Measurements from ENCODE around the gene UBE2O.

UBE2O gene

DNA sequence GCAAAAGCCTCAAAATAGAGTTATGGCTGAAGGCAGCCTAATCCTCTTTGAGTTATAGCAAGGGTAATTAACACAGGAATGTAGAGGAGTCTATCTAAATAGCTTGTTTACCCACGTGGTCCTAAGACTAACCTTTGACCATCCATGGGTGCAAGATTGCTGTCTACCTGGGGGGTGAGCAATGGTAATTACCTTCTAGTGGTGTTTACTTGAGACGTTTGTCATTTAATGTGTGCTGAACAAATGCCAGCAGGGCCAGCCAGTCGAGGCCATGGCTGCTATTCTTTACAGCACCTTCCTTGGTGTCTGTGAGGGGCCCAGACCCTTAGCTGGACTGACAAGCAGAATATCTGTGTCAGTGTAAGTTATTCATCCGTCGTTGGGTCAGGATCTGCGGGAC, 85.3 kb downstream of the UBE2O start:
- H3K18ac ChIP-seq (ENCODE audit: low read depth in 1 of 2, low read length in 2 of 2) = no peak overlapping the region
- H3K9me3 ChIP-seq (ENCODE audit: control insufficient read depth, low read length) = no peaks in the 10 kb centered on the region
- H2BK15ac ChIP-seq (ENCODE audit: low read depth, poor library complexity, severe bottlenecking) = no peak overlapping the region
- no peak for DNase-seq
- no peaks in the 10 kb centered on the region for H3K79me1 ChIP-seq (replicated peaks; ENCODE audit: low read length, poor library complexity, severe bottlenecking)
- H3K23ac ChIP-seq (ENCODE audit: low read length in 2 of 2) = no peak overlapping the region
- no peak overlapping the region for H2BK120ac ChIP-seq (ENCODE audit: low read depth, low read length)
- no peaks in the 10 kb centered on the region for H3K36me3 ChIP-seq (ENCODE audit: control insufficient read depth in 1 of 2, insufficient read depth in 2 of 2, low read depth in 1 of 2, low read length in 2 of 2)
- H2BK12ac ChIP-seq (ENCODE audit: low read length in 2 of 2) = no peak overlapping the region
- no peak overlapping the region for H3K14ac ChIP-seq (ENCODE audit: low read length in 2 of 2)
- peaks cover 18% of the 10 kb centered on the region for H3K4me1 ChIP-seq (ENCODE audit: control insufficient read depth, insufficient read depth, low read depth, low read length)
- H3K4me3 ChIP-seq (ENCODE audit: insufficient read depth in 1 of 2, low read depth in 1 of 2, low read length in 2 of 2) = no peak overlapping the region
- no peak overlapping the region for H3K27ac ChIP-seq (ENCODE audit: low read length, poor library complexity, severe bottlenecking)
- no peaks in the 10 kb centered on the region for H3K27me3 ChIP-seq (ENCODE audit: control insufficient read depth in 1 of 2, insufficient read depth in 1 of 2, low read length in 2 of 2)
- H3K4ac ChIP-seq (ENCODE audit: low read depth in 1 of 2, low read length in 2 of 2) = no peak overlapping the region
- WGBS = 72% methylated on average over 6 of the region's 6 CpGs
- H2AK5ac ChIP-seq (ENCODE audit: low read length, severe bottlenecking) = no peak overlapping the region
- H3K4me2 ChIP-seq (ENCODE audit: low read length, poor library complexity, severe bottlenecking) = no peak overlapping the region
- H2BK5ac ChIP-seq (ENCODE audit: low read depth, low read length, poor library complexity, severe bottlenecking) = no peak overlapping the region
- H3K9ac ChIP-seq (ENCODE audit: low read length) = no peak overlapping the region
- no peak overlapping the region for H4K91ac ChIP-seq (ENCODE audit: low read length)
- H2AFZ ChIP-seq (ENCODE audit: low read depth, low read length) = no peak overlapping the region
- no peak overlapping the region for H4K8ac ChIP-seq (ENCODE audit: low read length)

DNA sequence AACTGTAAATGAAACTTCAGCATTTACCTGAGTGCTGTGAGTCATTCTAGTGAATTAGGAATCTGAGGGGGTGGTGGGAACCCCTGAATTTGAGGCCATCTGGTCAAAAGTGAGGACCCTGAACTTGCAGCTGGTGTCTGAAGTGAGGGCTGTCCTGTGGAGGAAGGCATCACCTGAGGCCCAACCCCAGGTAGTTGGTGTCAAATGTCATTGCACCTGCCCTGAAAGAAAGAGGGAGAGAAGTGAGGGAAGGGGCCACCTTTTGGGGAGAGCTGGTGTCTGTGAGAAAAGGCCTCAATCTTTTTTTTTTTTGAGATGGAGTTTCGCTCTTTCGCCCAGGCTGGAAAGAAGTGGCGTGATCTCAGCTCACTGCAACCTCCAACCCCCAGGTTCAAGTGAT, 86.7 kb downstream of the UBE2O start:
- Histone ChIP-seq H3K27me3 (ENCODE audit: control insufficient read depth in 1 of 2, insufficient read depth in 1 of 2, low read length in 2 of 2) (no peaks in the 10 kb centered on the region), H3K27ac (ENCODE audit: low read length, poor library complexity, severe bottlenecking) (no peak overlapping the region), H3K9me3 (ENCODE audit: control insufficient read depth, low read length) (no peaks in the 10 kb centered on the region), H3K18ac (ENCODE audit: low read depth in 1 of 2, low read length in 2 of 2) (no peak overlapping the region), H2BK15ac (ENCODE audit: low read depth, poor library complexity, severe bottlenecking) (peak overlapping the region; percentile 17), H3K36me3 (ENCODE audit: control insufficient read depth in 1 of 2, insufficient read depth in 2 of 2, low read depth in 1 of 2, low read length in 2 of 2) (no peaks in the 10 kb centered on the region), H3K14ac (ENCODE audit: low read length in 2 of 2) (no peak overlapping the region), H4K8ac (ENCODE audit: low read length) (peak overlapping the region; percentile 51), H3K4me1 (ENCODE audit: control insufficient read depth, insufficient read depth, low read depth, low read length) (peaks cover 14% of the 10 kb centered on the region), H3K4me3 (ENCODE audit: insufficient read depth in 1 of 2, low read depth in 1 of 2, low read length in 2 of 2) (no peak overlapping the region), H3K9ac (ENCODE audit: low read length) (no peak overlapping the region), H3K4ac (ENCODE audit: low read depth in 1 of 2, low read length in 2 of 2) (no peak overlapping the region), H2BK120ac (ENCODE audit: low read depth, low read length) (no peak overlapping the region), H3K23ac (ENCODE audit: low read length in 2 of 2) (no peak overlapping the region), H2AK5ac (ENCODE audit: low read length, severe bottlenecking) (no peak overlapping the region), H4K91ac (ENCODE audit: low read length) (no peak overlapping the region), H2BK12ac (ENCODE audit: low read length in 2 of 2) (no peak overlapping the region), H3K4me2 (ENCODE audit: low read length, poor library complexity, severe bottlenecking) (no peak overlapping the region), H2BK5ac (ENCODE audit: low read depth, low read length, poor library complexity, severe bottlenecking) (no peak overlapping the region), H2AFZ (ENCODE audit: low read depth, low read length) (no peak overlapping the region), H3K79me1 (replicated peaks; ENCODE audit: low read length, poor library complexity, severe bottlenecking) (no peaks in the 10 kb centered on the region)
- no peak for DNase-seq
- WGBS = 100% methylated on average over 3 of the region's 3 CpGs

DNA sequence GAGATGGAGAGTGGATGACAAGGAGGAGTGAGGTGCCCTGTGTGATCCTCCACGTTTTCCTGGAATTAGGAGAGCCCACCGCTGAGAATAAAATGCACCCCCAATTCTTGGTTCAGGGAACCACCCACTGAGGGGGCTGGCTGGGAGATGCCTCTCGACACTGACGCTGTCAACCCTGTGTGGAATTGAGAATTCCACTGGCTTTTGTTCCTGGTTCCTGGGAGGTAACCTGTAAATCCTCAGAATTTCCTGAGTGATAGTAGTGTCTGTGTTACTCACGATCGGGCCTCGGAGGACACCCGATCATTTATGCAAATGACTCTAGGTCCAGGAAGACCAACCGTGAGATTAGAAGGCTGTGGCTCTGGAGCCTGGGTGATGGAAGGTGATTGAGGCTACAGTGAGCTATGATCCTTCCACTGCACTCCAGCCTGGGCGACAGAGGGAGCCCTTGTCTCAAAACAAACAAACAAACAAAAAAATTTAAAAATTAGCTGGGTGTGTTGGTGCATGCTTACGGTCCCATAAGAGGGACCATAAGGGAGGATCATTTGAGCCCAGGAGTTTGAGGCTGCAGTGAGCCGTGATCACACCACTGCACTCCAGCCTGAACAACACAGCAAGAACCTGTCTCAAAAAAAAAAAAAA, 87.6 kb downstream of the UBE2O start:
- no peak overlapping the region for H2BK5ac ChIP-seq (ENCODE audit: low read depth, low read length, poor library complexity, severe bottlenecking)
- no peak overlapping the region for H2BK12ac ChIP-seq (ENCODE audit: low read length in 2 of 2)
- no peak overlapping the region for H2AK5ac ChIP-seq (ENCODE audit: low read length, severe bottlenecking)
- 55% methylated on average over 9 of the region's 12 CpGs for WGBS
- H3K23ac ChIP-seq (ENCODE audit: low read length in 2 of 2) = no peak overlapping the region
- H4K91ac ChIP-seq (ENCODE audit: low read length) = no peak overlapping the region
- no peak overlapping the region for H2BK15ac ChIP-seq (ENCODE audit: low read depth, poor library complexity, severe bottlenecking)
- H3K27ac ChIP-seq (ENCODE audit: low read length, poor library complexity, severe bottlenecking) = no peak overlapping the region
- H3K9ac ChIP-seq (ENCODE audit: low read length) = no peak overlapping the region
- H3K27me3 ChIP-seq (ENCODE audit: control insufficient read depth in 1 of 2, insufficient read depth in 1 of 2, low read length in 2 of 2) = no peaks in the 10 kb centered on the region
- H2BK120ac ChIP-seq (ENCODE audit: low read depth, low read length) = no peak overlapping the region
- no peak overlapping the region for H3K4me2 ChIP-seq (ENCODE audit: low read length, poor library complexity, severe bottlenecking)
- H3K9me3 ChIP-seq (ENCODE audit: control insufficient read depth, low read length) = no peaks in the 10 kb centered on the region
- H3K14ac ChIP-seq (ENCODE audit: low read length in 2 of 2) = no peak overlapping the region
- no peaks in the 10 kb centered on the region for H3K36me3 ChIP-seq (ENCODE audit: control insufficient read depth in 1 of 2, insufficient read depth in 2 of 2, low read depth in 1 of 2, low read length in 2 of 2)
- DNase-seq = no peak
- H3K4me1 ChIP-seq (ENCODE audit: control insufficient read depth, insufficient read depth, low read depth, low read length) = peaks cover 9% of the 10 kb centered on the region
- no peak overlapping the region for H2AFZ ChIP-seq (ENCODE audit: low read depth, low read length)
- no peak overlapping the region for H3K4me3 ChIP-seq (ENCODE audit: insufficient read depth in 1 of 2, low read depth in 1 of 2, low read length in 2 of 2)
- no peak overlapping the region for H3K18ac ChIP-seq (ENCODE audit: low read depth in 1 of 2, low read length in 2 of 2)
- H3K79me1 ChIP-seq (replicated peaks; ENCODE audit: low read length, poor library complexity, severe bottlenecking) = no peaks in the 10 kb centered on the region
- no peak overlapping the region for H4K8ac ChIP-seq (ENCODE audit: low read length)
- no peak overlapping the region for H3K4ac ChIP-seq (ENCODE audit: low read depth in 1 of 2, low read length in 2 of 2)

DNA sequence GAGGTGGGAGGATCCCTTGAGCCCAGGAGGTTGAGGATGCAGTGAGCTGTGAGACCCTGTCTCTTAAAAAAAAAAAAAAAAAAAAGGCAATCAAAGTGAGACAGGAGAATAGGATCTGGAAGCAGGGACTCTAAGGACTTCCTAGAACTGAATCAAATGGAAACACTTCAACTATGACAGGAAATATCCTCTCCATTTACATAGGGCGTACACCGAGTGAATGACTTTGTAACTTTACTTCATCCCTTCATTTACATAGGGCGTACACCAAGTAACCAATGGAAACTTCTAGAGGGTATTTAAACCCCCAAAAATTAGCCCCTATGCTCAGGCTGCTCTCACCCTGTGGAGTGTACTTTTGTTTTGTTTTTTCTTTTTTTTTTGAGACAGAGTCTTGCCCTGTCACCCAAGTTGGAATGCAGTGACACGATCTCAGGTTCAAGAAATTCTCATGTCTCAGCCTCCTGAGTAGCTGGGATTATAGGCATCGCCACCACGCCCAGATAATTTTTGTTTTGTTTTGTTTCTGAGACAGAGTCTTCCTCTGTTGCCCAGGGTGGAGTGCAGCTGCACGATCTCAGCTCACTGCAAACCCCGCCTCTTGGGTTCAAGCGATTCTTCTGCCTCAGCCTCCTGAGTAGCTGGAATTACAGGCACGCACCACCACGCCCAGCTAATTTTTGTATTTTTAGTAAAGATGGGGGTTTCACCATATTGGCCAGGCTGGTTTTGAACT, 89.7 kb downstream of the UBE2O start:
- Histone ChIP-seq H4K91ac (ENCODE audit: low read length) (no peak overlapping the region), H3K36me3 (ENCODE audit: control insufficient read depth in 1 of 2, insufficient read depth in 2 of 2, low read depth in 1 of 2, low read length in 2 of 2) (no peaks in the 10 kb centered on the region), H2BK120ac (ENCODE audit: low read depth, low read length) (no peak overlapping the region), H3K27me3 (ENCODE audit: control insufficient read depth in 1 of 2, insufficient read depth in 1 of 2, low read length in 2 of 2) (no peaks in the 10 kb centered on the region), H3K79me1 (replicated peaks; ENCODE audit: low read length, poor library complexity, severe bottlenecking) (no peaks in the 10 kb centered on the region), H3K18ac (ENCODE audit: low read depth in 1 of 2, low read length in 2 of 2) (no peak overlapping the region), H3K4me1 (ENCODE audit: control insufficient read depth, insufficient read depth, low read depth, low read length) (no peaks in the 10 kb centered on the region), H3K4me3 (ENCODE audit: insufficient read depth in 1 of 2, low read depth in 1 of 2, low read length in 2 of 2) (no peak overlapping the region), H3K4me2 (ENCODE audit: low read length, poor library complexity, severe bottlenecking) (no peak overlapping the region), H3K9me3 (ENCODE audit: control insufficient read depth, low read length) (no peaks in the 10 kb centered on the region), H2AK5ac (ENCODE audit: low read length, severe bottlenecking) (no peak overlapping the region), H2BK15ac (ENCODE audit: low read depth, poor library complexity, severe bottlenecking) (no peak overlapping the region), H2BK12ac (ENCODE audit: low read length in 2 of 2) (no peak overlapping the region), H3K4ac (ENCODE audit: low read depth in 1 of 2, low read length in 2 of 2) (no peak overlapping the region), H2BK5ac (ENCODE audit: low read depth, low read length, poor library complexity, severe bottlenecking) (no peak overlapping the region), H4K8ac (ENCODE audit: low read length) (no peak overlapping the region), H3K14ac (ENCODE audit: low read length in 2 of 2) (no peak overlapping the region), H2AFZ (ENCODE audit: low read depth, low read length) (no peak overlapping the region), H3K9ac (ENCODE audit: low read length) (no peak overlapping the region), H3K27ac (ENCODE audit: low read length, poor library complexity, severe bottlenecking) (no peak overlapping the region), H3K23ac (ENCODE audit: low read length in 2 of 2) (no peak overlapping the region)
- DNase-seq = no peak
- WGBS = 90% methylated on average over 10 of the region's 11 CpGs

Data from mesenchymal stem cell (in vitro differentiated cells and primary cell).